HG02759 (cell line): ENCODE data around the gene HNRNPA1.
"Not testable (repeated sequence)": the region's sequence is repeated elsewhere in the genome, so short reads cannot be mapped to it uniquely, and the experiment has no call there.

Experiments
- ATAC-seq: cut with Tn5 transposase; IDR thresholded peaks from one replicate; pipeline ENCODE4 v1.9.1; 2021; ENCODE audit warnings: mild to moderate bottlenecking, moderate library complexity; ENCODE audit not compliant: unreplicated experiment

The HNRNPA1 gene

DNA sequence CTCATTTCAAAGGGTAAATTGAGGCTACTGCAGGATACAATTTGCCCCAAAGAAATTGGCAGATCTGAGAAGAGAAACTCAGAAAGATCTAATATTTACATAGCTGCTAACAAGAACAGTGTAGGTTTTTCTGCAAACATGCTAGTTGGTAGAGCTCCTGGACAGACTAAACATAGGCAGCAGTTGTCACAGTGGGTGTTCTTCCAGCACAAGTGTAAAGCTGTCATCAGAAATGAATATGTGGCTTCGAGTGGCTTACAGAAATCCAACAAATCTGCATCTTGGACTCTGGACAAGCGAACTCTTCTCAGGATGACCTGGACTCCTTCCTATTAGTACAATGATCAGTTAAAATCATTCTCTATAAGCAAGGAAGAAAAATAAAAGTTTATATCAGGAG, 6.5 kb upstream of the HNRNPA1 start:
- ATAC-seq = no peak

- no peak for ATAC-seq
Measured at GRCh38 chr12:54276368-54276767, 4.2 kb upstream of the HNRNPA1 start.

DNA sequence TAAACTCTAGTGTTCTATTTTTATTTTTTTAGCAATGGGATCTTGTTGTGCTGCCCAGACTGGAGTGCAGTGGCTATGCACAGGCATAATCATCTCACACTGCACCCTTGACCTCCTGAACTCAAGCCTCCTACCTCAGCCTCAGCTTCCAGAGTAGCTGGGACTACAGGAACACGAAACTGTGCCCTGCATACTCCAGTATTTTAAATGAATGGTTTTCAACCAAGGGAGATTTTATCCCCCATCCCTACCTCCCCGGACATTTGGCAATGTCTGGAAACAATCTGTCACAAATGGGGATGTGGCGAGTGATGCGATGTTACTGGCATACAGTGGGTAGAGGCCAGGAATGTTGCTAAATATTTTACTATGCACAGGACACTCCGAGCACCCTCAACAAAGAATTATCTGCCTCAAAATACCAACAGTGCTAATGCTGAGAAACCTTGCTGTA, 2.7 kb upstream of the HNRNPA1 start:
- ATAC-seq = no peak

DNA sequence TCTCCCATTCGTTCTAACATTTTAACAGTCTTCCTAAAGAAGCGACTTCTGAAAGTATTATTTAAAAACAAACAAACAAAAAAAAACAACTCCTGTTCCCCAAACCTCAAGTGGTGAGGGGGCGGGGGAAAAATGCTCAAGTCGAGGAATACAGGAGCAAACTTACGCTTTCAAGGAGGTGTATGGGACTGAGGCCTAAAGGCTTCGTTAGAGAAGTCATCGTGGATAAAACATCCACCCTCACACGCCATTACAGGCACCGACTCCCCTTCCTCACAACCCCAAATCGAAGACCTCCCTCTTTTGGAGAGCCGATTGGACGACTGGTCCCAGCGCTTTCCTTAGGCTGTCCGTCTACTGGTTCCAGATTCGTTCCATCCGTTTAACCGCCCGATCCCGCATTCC, 1.3 kb upstream of the HNRNPA1 start:
- ATAC-seq = peak; percentile 0

- ATAC-seq = peak; percentile 73
Measured at GRCh38 chr12:54279632-54280467, 676 bp upstream of the HNRNPA1 start, which contains the start of gene CBX5. TSS of gene CBX5 (minus strand) at chr12:54280122. CDS start at chr12:54257650, 22,472 bp downstream.

- not testable (repeated sequence) for ATAC-seq
Measured at GRCh38 chr12:54281261-54281638, 724 bp downstream of the HNRNPA1 start.

GRCh38 chr12:54281694-54282093, 1.2 kb downstream of the HNRNPA1 start:
- ATAC-seq = not testable (repeated sequence)

GRCh38 chr12:54282949-54283593, 2.5 kb downstream of the HNRNPA1 start:
- no peak for ATAC-seq

DNA sequence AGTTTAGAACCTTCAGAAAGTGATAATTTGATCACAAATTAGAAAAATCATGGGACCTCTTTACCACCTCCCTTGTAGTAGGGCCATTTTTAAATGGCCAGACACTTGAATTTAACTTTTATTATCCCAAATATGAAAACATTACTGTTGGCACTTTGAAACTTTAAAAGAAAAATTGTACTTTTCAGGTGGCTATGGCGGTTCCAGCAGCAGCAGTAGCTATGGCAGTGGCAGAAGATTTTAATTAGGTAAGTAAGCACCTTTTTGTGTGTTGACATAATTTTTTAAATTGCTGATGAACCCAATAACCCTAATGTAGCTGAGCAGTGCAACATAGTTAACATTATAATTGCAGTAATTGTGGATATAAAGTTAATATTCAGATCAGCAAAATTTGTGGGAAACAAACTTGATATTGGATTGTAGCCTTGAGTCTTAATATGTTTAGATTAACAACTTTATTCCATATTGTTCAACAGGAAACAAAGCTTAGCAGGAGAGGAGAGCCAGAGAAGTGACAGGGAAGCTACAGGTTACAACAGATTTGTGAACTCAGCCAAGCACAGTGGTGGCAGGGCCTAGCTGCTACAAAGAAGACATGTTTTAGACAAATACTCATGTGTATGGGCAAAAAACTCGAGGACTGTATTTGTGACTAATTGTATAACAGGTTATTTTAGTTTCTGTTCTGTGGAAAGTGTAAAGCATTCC, 3.7 kb downstream of the HNRNPA1 start:
- not testable (repeated sequence) for ATAC-seq

GRCh38 chr12:54285150-54286041, 4.9 kb downstream of the HNRNPA1 start:
- no peak for ATAC-seq

DNA sequence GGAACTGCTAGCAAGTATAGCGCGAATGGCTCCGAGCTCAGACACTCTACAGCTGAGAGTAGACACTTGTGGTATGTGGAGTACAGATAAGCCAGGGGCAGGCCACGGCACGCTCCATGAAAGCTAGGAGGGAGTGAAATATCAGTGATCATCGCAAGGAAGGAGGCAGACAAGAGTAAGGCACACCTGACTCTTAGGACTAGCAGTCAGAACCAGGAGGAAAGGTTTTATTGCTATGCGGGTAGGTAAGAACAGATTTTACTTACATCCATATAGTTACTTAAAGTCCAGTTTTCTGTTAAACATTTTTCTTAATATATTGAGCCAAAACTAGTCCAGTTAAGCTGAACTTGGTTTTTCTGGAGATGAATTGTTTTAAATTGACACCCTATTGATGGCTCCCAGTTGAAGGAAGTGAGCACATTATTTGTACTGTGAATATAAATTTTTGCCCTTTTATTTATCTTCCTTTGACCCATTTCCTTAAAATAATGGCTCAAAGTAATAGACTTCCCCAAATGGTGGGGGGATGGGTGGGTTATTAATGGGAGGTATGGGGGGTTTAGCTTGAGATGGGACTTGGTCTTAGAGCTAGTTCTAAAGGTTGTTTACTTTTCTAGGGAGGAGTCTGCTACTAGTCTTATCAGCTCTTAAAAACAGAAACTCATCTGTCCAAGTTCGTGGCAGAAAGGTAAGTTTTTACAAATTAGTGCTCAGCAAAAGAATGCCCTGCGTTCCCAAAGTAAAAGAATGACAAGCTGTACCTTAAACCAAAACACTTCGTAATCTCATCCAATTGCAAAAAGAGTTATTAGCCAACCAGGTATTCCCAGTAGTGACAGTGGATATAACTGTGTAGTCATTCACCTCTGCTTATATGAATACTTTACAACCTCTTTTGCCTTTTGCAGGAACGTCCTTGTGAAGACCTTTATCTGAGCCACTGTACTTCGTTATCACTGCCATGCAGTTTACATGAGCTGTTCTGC, 5.8 kb downstream of the HNRNPA1 start:
- no peak for ATAC-seq

DNA sequence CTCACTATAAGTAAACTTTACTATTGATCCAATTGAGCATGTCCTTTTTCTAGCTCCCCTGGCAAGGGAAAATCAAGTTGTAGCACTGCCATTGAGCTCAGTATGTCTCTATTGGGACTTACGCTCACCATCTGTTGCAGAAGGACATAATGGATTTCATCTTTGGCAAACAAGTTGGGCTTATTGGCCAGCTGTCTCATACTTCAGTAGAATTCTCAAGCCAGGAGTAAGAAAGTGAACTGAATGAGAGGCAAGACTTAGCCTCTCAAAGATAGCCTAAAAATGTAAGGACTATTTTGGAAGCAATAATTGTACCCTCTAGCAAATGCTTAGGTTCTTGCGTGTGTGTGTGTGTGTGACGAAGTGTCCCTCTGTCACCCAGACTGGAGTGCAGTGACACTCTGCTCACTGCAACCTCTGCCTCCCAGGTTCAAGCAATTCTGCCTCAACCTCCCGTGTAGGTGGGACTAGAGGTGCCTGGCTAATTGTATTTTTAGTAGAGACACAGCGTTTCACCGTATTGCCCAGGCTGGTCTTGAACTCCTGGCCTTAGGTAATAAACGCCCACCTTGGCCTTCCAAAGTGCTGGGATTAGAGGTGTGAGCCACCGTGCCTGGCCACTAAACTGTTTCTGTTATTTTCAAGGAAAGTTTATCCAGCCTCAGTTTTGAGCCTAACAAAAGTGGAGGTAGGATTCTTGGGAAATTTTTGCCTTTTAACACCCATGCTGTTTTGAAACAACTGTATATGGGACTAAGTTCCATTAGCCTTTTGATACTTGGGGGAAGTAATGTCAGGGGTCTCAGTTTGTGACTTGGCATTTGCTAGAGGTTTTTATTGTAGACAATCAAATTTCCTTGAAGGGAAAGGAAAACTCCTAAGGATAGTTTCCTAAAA, 7.0 kb downstream of the HNRNPA1 start:
- no peak for ATAC-seq

GRCh38 chr12:54292083-54292930, 11.8 kb downstream of the HNRNPA1 start:
- no peak for ATAC-seq

- no peak for ATAC-seq
Measured at GRCh38 chr12:54292931-54293241, 12.4 kb downstream of the HNRNPA1 start.

DNA sequence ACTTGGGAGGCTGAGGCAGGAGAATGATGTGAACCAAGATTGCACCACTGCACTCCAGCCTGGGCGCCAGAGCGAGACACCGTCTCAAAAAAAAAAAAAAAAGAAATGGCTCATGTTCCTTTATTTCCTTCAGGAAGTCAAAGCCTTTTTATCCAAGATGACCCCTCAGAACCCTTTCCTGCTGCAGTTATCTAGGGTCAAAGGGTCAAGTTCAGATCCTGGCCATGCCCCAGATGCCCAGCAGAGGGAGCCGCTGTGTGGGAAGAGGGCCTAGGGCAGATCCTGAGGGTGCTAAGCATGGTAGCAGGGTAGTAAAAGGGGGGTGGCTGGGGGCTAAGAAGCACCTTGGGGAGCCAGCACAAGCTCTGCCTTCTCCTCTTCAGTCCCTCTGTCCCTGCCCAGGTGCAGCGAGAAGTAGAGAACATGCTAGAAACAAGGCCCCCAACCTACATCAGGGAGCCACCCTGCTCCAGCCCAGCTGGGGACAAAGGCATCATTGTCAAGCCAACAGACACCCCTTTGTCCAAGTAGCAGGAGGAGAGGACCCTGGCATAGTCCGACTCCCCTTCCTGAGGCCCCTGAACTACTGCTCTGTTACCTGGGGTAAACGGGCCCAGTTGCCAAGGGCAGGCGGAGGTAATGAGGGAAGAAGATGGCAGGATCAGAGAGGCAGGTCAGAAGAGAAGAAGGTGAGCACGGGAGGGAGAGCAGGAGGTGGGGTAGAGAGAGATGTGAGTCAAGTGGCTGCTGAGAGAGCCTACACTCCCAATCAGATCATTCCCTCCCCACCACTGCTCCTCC, 13.8 kb downstream of the HNRNPA1 start:
- no peak for ATAC-seq

GRCh38 chr12:54294953-54295566, 14.5 kb downstream of the HNRNPA1 start:
- no peak for ATAC-seq
